Vagina (tissue), 2 donors: Measurements from ENCODE around the gene NGEF. TPM values are rescaled to one million over a fixed set of nuclear protein-coding genes. Genes with fewer than 3 reads are reported as not detected.

Experiments
- DNase-seq, 2 donors: peaks; one replicate each; pipeline ENCODE4 v3.0.0-alpha.2; 2017; ENCODE audit errors: extremely low spot score in 2 of 2
- H3K27ac ChIP-seq: fragments of 200-600 bp; sonication (generic); one replicate; pipeline ENCODE4 v1.5.1; 2019
- H3K27me3 ChIP-seq: fragments of 200-600 bp; sonication (generic); one replicate; pipeline ENCODE4 v1.5.1; 2019
- H3K36me3 ChIP-seq, 2 donors: fragments of 200-600 bp; sonication (generic); one replicate each; pipeline ENCODE4 v1.5.1; 2017 to 2019
- H3K4me1 ChIP-seq: fragments of 200-600 bp; sonication (generic); one replicate; pipeline ENCODE4 v1.5.1; 2019
- H3K4me3 ChIP-seq, 2 donors: fragments of 200-600 bp; sonication (generic); 1 replicate in 1 of 2; 2 replicates in 1 of 2; pipeline ENCODE4 v1.5.1; 2016 to 2019
- H3K9me3 ChIP-seq: fragments of 200-600 bp; sonication (generic); one replicate; pipeline ENCODE4 v1.5.1; 2019
- CTCF ChIP-seq, 3 experiments: fragments of 450-650 bp in 2 of 3; fragments of 200-600 bp in 1 of 3; sonication (generic) in 1 of 3; IDR thresholded peaks; one replicate each; pipeline ENCODE4 v1.5.1; 2017 to 2019; ENCODE audit warnings: antibody characterized with exemption in 3 of 3, mild to moderate bottlenecking in 2 of 3, moderate library complexity in 2 of 3
- POLR2A ChIP-seq, 2 donors: fragments of 450-650 bp; IDR thresholded peaks; one replicate each; pipeline ENCODE4 v1.6.1; 2017; ENCODE audit warnings: antibody characterized with exemption in 2 of 2, mild to moderate bottlenecking in 2 of 2, moderate library complexity in 2 of 2
- POLR2AphosphoS5 ChIP-seq, 2 donors: sonication (generic); formaldehyde crosslinking; IDR thresholded peaks; one replicate each; pipeline ENCODE4 v1.9.0; 2017; ENCODE audit warnings: antibody characterized with exemption in 2 of 2, mild to moderate bottlenecking in 2 of 2, low read depth in 1 of 2; ENCODE audit not compliant: insufficient read depth in 1 of 2
- intact Hi-C: fragments of 100-400 bp; cut with DNase I; formaldehyde crosslinking; loops from one replicate; pipeline ENCODE4 v1.15.1; 2023
- total RNA-seq: library from RNA; depleted of rRNA; stranded (reverse); fragments of >200 nt; gene quantifications from one replicate; pipeline ENCODE4 v1.2.3, GENCODE V29; 2016

Gene NGEF
- total RNA-seq, 1 donor from 2014 or later: 4.9 TPM

GRCh38 chr2:232888839-232889529 lies 124.1 kb downstream of the NGEF start:
- Histone ChIP-seq H3K9me3 (no peaks in the 10 kb centered on the region), H3K27ac (no peak overlapping the region), H3K4me1 (peaks cover 7% of the 10 kb centered on the region), H3K27me3 (no peaks in the 10 kb centered on the region), H3K4me3 (no peak overlapping the region), H3K36me3 (no peaks in the 10 kb centered on the region)
- DNase-seq: no peak
- intact Hi-C loops: no loop called here
- TF ChIP-seq POLR2A (IDR thresholded peaks at IDR 0.05) (no peak), CTCF (IDR thresholded peaks at IDR 0.05) (no peak), POLR2AphosphoS5 (IDR thresholded peaks at IDR 0.05; ENCODE audit: insufficient read depth in 1 of 2, low read depth in 1 of 2) (no peak)

- Histone ChIP-seq H3K27ac (no peak overlapping the region), H3K36me3 (no peaks in the 10 kb centered on the region), H3K4me3 (no peak overlapping the region), H3K4me1 (peaks cover 7% of the 10 kb centered on the region), H3K27me3 (no peaks in the 10 kb centered on the region), H3K9me3 (no peaks in the 10 kb centered on the region)
- no peak for DNase-seq
- no peak for TF ChIP-seq POLR2AphosphoS5 (IDR thresholded peaks at IDR 0.05; ENCODE audit: insufficient read depth in 1 of 2, low read depth in 1 of 2)
- TF ChIP-seq CTCF (IDR thresholded peaks at IDR 0.05): no peak
- TF ChIP-seq POLR2A (IDR thresholded peaks at IDR 0.05): no peak
- intact Hi-C loops: no loop called here
Measured at GRCh38 chr2:232888099-232888836, 124.8 kb downstream of the NGEF start.

GRCh38 chr2:232887171-232887850 lies 125.7 kb downstream of the NGEF start:
- no peak overlapping the region for H3K4me3 ChIP-seq
- no peaks in the 10 kb centered on the region for H3K36me3 ChIP-seq
- peaks cover 7% of the 10 kb centered on the region for H3K4me1 ChIP-seq
- no peak overlapping the region for H3K27ac ChIP-seq
- no peaks in the 10 kb centered on the region for H3K9me3 ChIP-seq
- no peak for TF ChIP-seq POLR2A (IDR thresholded peaks at IDR 0.05)
- TF ChIP-seq CTCF (IDR thresholded peaks at IDR 0.05): no peak
- TF ChIP-seq POLR2AphosphoS5 (IDR thresholded peaks at IDR 0.05; ENCODE audit: insufficient read depth in 1 of 2, low read depth in 1 of 2): no peak
- no peaks in the 10 kb centered on the region for H3K27me3 ChIP-seq
- no peak for DNase-seq
- intact Hi-C loops: no loop called here

GRCh38 chr2:232886632-232887031 lies 126.4 kb downstream of the NGEF start:
- peaks cover 7% of the 10 kb centered on the region for H3K4me1 ChIP-seq
- no peaks in the 10 kb centered on the region for H3K36me3 ChIP-seq
- intact Hi-C loops: no loop called here
- no peak overlapping the region for H3K4me3 ChIP-seq
- no peak for DNase-seq
- no peaks in the 10 kb centered on the region for H3K27me3 ChIP-seq
- no peak for TF ChIP-seq CTCF (IDR thresholded peaks at IDR 0.05)
- no peak for TF ChIP-seq POLR2AphosphoS5 (IDR thresholded peaks at IDR 0.05; ENCODE audit: insufficient read depth in 1 of 2, low read depth in 1 of 2)
- no peaks in the 10 kb centered on the region for H3K9me3 ChIP-seq
- no peak overlapping the region for H3K27ac ChIP-seq
